Measurements from ENCODE around the gene ARHGEF25.
"Not testable (repeated sequence)": the region's sequence is repeated elsewhere in the genome, so short reads cannot be mapped to it uniquely, and the experiment has no call there.

Gene ARHGEF25

GRCh38 chr12:57611108-57611826 is at the start of gene ARHGEF25:
ARHGEF25 (plus strand) TSS chr12:57611435; CDS start chr12:57611895, 460 bp downstream.
- DNase-seq (ENCODE audit: low read depth, low spot score), result no peak

DNA sequence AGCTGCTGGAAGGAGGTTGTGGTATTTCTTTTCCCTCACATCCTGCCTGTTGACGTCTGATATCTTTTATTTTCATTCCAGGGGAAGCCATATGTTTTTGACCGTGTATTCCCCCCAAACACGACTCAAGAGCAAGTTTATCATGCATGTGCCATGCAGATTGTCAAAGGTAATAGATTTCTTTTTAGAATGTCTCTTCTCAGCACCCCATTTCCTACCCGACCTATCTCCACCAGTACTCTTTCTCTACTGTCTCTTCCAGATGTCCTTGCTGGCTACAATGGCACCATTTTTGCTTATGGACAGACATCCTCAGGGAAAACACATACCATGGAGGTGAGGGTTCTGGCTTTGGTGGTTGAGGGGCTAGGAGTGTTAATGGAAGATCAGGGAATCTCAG is 47.9 kb upstream of the ARHGEF25 start:
- no peak for DNase-seq (ENCODE audit: low read depth, low spot score)

DNA sequence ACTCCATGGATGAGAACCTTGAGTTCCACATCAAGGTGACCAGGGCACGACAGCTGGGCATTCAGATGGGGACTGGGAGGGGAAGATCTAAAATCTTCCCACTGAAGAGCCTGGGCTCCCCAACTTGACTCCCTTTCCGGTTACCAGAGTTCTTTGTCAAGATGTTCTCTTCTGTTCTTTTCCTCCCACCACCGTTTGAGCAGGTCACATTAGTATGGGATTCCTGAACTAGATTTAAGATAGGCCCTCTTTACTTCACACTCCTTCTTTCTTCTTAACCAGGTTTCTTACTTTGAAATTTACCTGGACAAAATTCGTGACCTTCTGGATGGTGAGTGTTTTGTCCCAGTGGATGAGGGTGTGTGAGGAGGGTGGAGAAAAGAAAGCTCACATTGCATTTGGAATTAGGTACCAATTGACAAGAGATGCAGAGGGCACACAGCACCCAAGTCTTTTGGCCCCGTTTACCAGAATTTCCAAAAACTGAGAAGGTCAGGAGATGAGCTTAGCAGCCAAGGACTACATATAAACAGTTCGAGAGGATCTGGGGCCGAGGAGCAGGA is 47.0 kb upstream of the ARHGEF25 start:
- no peak for DNase-seq (ENCODE audit: low read depth, low spot score)

GRCh38 chr12:57568838-57569237 is 42.4 kb upstream of the ARHGEF25 start:
- no peak for DNase-seq (ENCODE audit: low read depth, low spot score)

DNA sequence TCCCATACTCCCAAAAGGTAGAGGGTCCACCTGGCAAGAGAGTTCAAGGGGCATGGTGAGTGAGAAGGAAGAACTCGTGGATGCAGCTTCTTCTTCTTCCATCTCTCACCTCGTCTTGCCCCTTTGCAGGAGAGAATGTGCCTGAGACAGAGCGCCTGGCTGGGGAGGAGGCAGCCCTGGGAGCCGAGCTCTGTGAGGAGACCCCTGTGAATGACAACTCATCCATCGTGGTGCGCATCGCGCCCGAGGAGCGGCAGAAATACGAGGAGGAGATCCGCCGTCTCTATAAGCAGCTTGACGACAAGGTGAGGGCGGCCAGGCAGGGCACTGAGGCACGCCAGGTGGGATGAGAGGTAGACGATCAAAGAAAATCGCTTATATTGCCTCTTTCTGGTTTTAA is 41.4 kb upstream of the ARHGEF25 start:
- DNase-seq (ENCODE audit: low read depth, low spot score), result no peak

GRCh38 chr12:57570438-57570837 is 40.8 kb upstream of the ARHGEF25 start:
- not testable (repeated sequence) for DNase-seq (ENCODE audit: low read depth, low spot score)

DNA sequence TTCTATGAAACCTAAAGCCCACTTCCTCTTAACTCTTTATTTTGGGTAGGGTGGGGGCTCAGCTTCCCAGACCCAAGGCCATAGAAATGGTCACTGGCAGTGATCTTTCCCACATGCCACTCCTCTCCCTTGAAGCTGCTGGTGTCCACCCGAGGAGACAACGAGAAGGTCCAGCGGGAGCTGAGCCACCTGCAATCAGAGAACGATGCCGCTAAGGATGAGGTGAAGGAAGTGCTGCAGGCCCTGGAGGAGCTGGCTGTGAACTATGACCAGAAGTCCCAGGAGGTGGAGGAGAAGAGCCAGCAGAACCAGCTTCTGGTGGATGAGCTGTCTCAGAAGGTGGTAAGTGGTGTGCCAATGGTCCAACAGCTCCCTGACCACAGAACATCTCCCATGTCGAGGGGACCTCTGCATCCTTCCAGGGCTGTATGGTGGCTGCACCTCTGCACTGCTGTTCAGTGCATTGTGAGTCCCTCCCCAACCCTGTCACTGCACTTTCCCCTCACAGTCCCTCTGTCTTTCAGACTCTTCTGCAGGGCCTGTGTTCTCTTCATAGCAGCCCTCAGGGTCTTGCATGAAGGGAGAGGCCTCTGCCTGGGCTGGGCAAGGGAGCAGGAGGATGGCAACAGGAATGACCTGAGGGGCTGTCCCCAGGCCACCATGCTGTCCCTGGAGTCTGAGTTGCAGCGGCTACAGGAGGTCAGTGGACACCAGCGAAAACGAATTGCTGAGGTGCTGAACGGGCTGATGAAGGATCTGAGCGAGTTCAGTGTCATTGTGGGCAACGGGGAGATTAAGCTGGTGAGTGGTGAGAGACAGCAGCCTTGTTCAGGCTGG is 39.1 kb upstream of the ARHGEF25 start:
- DNase-seq (ENCODE audit: low read depth, low spot score), result no peak

DNA sequence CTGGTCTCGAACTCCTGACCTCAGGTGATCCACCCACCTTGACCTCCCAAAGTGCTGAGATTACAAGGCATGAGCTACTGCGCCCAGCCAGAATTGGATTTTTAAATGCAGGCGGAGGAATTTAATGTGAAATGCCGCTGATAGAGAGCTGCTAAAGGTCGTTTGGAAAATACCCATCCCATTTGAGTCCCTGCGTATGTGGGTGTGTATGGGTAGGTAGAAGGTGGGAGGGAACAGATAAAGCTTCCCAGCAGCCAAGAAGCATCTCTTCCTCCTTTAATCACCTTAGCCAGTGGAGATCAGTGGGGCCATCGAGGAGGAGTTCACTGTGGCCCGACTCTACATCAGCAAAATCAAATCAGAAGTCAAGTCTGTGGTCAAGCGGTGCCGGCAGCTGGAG is 36.4 kb upstream of the ARHGEF25 start:
- DNase-seq (ENCODE audit: low read depth, low spot score), result no peak

- no peak for DNase-seq (ENCODE audit: low read depth, low spot score)
These were observed 35.2 kb upstream of the ARHGEF25 start for GRCh38 chr12:57575771-57576612.

DNA sequence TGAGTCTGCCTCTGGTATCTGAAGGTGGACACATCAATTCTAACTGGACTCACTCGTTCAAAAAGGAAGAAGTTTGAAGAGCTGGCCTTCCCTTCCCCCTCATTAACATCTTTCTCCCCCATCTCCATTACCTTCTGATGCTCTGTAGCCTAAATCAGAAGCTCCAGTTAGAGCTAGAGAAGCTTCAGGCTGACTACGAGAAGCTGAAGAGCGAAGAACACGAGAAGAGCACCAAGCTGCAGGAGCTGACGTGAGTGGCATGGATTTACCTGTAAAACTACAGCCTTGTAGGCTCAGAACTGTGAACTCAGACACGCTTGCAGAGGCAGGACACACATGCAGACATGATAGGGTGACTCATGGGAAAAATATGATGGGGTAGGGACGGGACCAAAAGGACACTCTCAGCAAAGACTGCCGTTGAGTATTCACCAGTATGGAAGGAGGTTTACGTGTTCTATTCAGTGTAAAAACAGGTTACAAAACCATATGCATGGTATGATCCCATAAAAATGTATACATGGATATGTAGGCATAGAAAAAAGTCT is 34.5 kb upstream of the ARHGEF25 start:
- no peak for DNase-seq (ENCODE audit: low read depth, low spot score)

- DNase-seq (ENCODE audit: low read depth, low spot score), result no peak
These were observed 33.1 kb upstream of the ARHGEF25 start for GRCh38 chr12:57577981-57578758.

DNA sequence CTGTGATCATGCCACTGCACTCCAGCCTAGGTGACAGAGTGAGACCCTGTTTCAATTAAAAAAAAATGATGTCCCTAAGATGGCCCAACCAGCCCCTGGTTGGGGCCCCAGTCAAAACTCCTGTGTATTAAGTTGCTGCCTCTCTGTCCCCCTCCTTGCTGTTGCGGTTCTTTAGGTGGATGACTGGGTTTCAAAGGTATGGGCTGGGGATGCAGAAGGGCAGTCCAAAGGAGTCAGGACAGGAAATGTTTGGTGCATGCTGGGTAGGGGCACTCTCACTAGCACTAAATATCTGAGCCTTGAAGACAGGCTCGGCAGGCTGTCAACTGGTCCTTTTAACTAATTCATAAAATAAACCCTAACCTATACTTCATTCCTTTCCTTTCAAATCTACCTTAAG is 32.2 kb upstream of the ARHGEF25 start:
- DNase-seq (ENCODE audit: low read depth, low spot score), result no peak

- DNase-seq (ENCODE audit: low read depth, low spot score), result no peak
These were observed 31.4 kb upstream of the ARHGEF25 start for GRCh38 chr12:57579677-57580465.

GRCh38 chr12:57580466-57580795 is 30.8 kb upstream of the ARHGEF25 start:
- DNase-seq (ENCODE audit: low read depth, low spot score), result no peak

DNA sequence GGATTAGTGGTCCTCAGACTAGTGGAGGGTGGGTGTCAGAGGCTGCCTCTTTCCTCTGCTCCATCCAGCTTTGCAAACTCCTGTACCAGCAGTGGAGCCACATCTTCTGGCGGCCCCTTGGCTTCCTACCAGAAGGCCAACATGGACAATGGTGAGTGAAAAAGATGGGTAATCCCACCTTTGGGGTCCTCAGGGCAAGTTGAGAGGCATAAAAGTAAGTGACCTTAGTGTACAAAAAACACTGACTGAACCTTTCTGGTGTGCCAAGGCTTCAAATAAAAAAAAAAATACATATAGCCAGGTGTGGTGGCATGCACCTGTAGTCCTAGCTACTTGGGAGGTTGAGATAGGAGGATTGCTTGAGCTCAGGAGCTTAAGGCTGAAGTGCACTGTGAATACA is 29.4 kb upstream of the ARHGEF25 start:
- DNase-seq (ENCODE audit: low read depth, low spot score), result no peak

DNA sequence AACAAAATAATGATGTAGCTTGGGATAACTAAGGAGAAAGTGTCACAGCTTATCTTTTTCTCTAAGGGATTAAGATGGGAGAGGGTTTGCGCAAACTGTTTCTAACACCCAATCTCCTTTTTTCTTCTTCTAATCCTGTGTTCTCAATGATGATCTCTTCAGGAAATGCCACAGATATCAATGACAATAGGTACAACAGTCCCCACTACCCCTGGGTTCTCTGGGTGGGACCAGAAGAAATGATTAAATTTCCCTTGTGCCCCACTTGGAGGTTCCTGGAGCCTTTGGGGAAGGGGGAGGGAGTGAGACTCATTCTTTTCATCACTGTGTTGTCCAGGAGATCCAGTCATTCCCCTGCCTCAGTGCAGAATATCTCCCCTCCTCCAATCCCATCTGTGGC is 28.8 kb upstream of the ARHGEF25 start:
- no peak for DNase-seq (ENCODE audit: low read depth, low spot score)

GRCh38 chr12:57583008-57583831 is 28.0 kb upstream of the ARHGEF25 start:
- peak; percentile 53 for DNase-seq (ENCODE audit: low read depth, low spot score)

DNA sequence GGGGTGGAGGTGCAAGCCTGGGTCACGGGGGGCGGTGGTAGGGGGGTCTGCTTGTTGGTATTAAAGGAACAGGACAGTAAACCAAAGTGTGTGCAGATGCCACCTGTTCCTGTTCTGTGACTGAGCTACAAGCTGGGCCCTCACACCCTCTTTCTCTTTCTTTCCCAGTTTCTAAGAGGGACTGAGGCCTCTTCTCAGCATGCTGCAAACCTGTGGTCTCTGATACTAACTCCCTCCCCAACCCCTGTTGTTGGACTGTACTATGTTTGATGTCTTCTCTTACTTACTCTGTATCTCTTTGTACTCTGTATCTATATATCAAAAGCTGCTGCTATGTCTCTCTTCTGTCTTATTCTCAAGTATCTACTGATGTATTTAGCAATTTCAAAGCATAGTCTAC is 27.2 kb upstream of the ARHGEF25 start:
- no peak for DNase-seq (ENCODE audit: low read depth, low spot score)

DNA sequence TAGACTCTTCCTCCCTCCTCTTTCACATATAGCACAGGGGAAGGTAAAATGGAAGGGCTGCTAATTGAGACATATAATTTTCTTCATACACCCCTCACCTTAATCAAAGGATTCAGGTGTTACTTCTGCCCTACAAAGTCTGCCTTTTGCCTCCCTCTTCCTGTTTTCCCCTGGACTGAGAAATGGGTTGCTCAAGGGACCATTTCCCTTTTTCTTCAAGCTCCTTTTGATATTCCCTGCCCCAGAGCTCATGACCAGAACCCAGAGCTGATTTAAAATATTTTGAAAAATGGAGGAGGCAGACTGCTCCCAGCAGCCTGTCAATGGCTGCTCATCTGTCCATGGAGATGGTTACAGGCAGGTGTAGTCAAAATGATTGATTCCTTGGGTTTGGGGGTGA is 26.5 kb upstream of the ARHGEF25 start:
- no peak for DNase-seq (ENCODE audit: low read depth, low spot score)

Data from activated CD4-positive, CD25-positive, alpha-beta regulatory T cell treated with anti-CD3 and anti-CD28 coated beads, Interleukin-2, amount 50 U/mL, for 16 hours (primary cell).